G401.6 (cell line): ENCODE data around the gene PNMA8B.
"Not testable (repeated sequence)": the region's sequence is repeated elsewhere in the genome, so short reads cannot be mapped to it uniquely, and the experiment has no call there.

Experiments
- FAIRE-seq: peaks from 2 replicates; lab custom pipeline; 2012; peaks lifted over from hg19 to GRCh38; lab: Jason Lieb, UNC

Gene PNMA8B, protein sequence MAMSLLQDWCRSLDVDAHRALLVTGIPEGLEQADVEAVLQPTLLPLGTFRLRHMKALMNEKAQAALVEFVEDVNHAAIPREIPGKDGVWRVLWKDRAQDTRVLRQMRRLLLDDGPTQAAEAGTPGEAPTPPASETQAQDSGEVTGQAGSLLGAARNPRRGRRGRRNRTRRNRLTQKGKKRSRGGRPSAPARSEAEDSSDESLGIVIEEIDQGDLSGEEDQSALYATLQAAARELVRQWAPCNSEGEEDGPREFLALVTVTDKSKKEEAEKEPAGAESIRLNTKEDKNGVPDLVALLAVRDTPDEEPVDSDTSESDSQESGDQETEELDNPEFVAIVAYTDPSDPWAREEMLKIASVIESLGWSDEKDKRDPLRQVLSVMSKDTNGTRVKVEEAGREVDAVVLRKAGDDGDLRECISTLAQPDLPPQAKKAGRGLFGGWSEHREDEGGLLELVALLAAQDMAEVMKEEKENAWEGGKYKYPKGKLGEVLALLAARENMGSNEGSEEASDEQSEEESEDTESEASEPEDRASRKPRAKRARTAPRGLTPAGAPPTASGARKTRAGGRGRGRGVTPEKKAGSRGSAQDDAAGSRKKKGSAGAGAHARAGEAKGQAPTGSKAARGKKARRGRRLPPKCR

GRCh38 chr19:46495786-46496099, at the start of gene PNMA8B:
Gene PNMA8B, minus strand, starts transcription at chr19:46495867. Its CDS starts 402 bp downstream, at chr19:46495465.
- no peak for FAIRE-seq

DNA sequence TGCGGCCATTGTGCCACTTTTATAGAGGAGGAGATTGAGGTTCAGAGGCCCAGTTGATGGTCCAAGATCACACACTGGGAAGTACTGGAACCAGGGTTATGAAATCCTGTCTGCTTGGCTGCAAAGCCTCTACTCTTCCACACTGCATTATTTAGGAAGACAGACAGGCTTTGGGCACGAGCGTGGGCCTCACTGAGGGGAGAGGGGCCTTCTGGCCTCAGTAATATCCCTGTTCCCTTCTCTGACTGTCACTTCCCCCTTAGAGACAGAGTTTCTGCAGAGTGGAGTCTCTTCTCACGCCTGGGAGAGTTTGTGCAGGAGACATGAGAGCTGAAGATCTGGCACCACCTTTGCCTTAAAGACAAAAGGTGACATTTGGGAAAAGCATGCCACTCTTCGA, 49.0 kb upstream of the PNMA8B start:
- no peak for FAIRE-seq

DNA sequence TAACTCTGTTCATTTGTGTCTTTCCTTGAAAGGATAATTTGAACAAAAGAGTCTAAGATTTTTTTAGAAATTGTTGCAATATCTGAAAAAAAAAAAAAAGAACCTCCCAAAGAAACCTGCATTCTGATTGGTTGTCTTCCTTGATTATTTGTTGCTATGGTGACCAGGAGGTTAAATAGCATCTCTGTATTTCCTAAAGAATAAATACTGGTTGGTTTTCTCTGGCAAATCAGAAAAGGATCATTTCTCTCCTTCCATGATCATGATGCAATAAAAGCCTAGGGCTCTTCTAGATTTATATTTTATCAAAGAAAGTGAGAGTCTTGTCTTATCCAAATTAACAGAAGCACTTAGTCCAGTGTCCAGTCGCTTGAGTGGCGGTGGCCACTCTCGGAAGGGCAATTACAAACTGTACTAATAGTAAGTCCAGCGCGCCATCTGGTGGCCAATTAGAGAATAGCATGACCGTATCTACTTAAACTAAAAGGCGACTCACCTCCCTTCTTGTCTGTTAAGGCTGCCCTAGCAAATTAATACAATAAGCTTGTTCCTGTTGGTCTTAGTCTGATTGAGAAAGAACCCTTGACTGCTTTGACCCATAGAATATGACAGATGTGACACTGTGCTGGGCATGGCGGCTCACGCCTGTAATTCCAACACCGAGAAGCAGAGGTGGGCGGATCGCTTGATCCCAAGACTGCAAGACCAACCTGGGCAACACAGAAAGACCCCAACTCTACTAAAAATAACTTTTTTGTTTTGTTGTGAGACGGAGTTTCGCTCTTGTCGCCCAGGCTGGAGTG, 47.0 kb upstream of the PNMA8B start:
- FAIRE-seq, result peak; percentile 96

DNA sequence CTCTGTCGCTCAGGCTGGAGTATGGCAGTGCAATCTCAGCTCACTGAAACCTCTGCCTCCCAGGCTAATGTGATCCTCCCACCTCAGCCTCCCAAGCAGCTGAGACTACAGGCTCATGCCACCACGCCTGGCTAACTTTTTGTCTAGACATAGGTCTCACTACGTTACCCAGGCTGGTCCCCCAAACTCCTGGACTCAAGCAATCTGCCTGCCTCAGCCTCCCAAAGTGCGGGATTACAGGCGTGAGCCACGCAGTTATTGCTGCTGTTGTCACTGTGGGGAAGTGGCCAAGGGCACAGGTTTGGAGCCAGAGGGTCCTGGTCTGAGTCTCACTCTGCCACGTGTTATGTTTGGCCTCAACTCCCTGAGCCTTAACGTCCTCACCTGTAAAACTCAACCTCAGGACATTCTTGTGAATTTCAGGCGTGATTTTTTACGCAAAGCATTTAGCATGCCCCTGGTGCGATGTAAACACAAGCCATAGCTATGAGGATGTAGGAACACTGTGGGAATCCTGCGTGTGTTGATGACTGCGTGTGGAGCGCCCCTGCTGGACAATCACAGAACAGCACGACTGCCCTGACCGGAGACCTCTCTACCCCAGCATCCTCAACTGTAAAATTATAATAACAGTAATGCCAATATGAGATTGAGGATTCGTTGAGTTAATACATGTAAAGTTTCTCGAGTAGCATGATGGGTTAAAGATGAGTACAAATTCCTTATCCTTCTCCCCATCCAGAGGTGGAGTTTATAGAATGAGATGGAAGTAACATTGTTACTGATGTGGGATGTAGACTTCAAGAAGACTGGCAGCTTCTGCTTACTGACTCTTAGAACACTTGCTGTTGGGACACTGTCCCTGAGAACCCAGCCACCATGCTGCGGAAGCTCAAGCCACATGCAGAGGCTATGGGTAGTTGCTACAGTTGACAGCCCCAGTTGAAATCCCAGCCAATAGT, 41.8 kb upstream of the PNMA8B start:
- no peak for FAIRE-seq

DNA sequence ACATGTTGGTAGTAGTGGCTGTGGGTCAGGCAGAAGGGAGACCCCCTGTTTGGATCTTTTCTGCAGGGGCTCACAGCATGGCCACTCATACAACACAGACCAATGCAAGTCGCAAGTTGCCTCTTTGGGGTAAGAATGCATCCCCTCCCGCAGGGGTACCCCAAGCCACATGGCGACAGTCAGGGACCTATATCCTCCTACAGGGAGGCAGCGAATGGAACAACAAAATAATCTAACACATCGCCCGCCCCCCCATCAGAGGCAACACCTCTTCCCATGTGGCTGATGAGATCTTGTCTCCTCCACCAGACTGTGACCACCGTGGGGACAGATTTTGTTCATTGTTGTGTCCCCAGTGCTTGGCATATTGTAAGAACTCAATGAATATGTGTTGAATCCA, 40.7 kb upstream of the PNMA8B start:
- FAIRE-seq, result no peak

GRCh38 chr19:46533621-46534081, 38.0 kb upstream of the PNMA8B start:
- no peak for FAIRE-seq

- FAIRE-seq, result no peak
Observed at GRCh38 chr19:46533078-46533620, 37.5 kb upstream of the PNMA8B start.

DNA sequence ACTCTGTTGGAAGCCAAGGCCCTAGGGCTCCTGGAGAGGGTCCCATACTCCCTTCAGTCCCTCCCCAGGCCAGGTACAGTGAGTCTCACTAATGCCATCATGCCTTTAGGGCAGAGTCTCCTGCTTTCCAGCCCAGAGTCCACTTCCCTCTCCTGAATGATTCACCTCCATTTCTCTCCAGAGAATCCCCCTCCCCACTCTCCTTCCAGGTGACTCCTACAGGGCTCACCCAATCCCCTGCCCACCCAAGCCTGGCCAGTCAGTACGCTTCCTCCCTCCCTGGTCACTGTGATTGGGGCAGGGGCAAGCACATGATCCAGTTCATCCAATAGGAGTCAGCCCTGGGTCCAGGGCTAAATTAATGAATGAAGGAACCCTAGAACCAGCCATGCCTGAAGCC, 35.0 kb upstream of the PNMA8B start:
- no peak for FAIRE-seq

- peak; percentile 86 for FAIRE-seq
Observed at GRCh38 chr19:46529622-46530451, 34.2 kb upstream of the PNMA8B start.

- FAIRE-seq, result no peak
Observed at GRCh38 chr19:46528601-46529590, 33.2 kb upstream of the PNMA8B start.

- not testable (repeated sequence) for FAIRE-seq
Observed at GRCh38 chr19:46526801-46527200, 31.1 kb upstream of the PNMA8B start.

DNA sequence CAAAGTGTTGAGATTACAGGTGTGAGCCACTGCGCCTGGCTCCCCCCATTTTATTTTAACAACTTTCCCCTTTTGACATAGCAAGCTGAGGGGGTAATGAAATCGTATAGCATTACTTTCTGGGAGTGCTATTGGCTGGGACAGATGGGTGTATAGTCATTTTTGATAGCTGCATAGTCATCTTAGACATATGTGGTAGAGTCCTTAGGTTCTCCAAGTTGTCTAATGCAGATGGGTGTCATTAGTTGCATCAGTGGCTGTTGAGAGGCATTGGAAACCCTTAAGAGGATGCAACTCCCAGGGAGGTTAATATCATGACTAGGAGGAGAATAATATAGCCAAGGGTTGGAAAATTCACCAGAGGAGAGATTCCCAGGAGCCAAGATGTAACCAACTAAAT, 28.6 kb upstream of the PNMA8B start:
- no peak for FAIRE-seq

- FAIRE-seq, result not testable (repeated sequence)
Observed at GRCh38 chr19:46522988-46523387, 27.3 kb upstream of the PNMA8B start.

GRCh38 chr19:46521241-46521868, 25.7 kb upstream of the PNMA8B start:
- no peak for FAIRE-seq

GRCh38 chr19:46520616-46521015, 24.9 kb upstream of the PNMA8B start:
- no peak for FAIRE-seq

DNA sequence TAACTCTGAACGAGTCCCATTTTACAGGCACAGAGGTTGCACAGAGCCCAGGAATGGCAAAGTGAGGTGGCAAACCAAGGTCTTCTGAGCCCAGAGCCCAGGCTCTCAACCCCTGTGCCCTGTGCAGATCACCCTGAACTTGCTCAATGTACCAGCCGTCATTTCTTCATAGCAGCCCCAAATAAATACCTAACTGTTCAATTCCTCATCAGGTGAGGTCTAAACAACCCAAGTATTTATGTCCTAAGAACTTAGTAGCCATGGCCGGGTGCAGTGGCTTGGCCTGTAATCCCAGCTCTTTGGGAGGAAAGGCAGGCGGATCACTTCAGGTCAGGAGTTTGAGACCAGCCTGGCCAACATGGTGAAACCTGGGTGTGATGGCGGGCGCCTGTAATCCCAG, 21.8 kb upstream of the PNMA8B start:
- FAIRE-seq, result no peak

DNA sequence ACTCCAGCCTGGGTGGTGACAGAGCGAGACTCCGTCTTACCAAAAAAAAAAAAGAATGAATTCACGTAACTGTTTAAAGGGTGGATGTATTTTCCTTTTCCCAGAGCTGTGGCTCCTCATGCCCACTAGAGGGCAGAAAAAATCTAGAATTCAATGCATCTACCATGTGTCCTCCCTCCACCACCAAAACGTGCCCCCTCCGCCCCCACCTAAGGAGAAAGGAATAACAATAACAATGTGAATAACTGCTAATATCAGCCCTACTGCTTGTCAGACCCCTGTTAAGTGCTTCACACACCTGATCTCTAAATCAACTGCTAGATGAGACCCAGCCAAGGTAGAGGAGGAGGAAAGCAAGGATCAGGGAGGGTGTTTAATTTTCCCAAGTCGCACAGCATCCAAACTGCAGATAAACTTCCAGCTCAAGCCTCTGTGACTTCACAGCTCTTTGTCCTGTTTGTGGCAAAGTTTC, 20.2 kb upstream of the PNMA8B start:
- FAIRE-seq, result peak; percentile 34

DNA sequence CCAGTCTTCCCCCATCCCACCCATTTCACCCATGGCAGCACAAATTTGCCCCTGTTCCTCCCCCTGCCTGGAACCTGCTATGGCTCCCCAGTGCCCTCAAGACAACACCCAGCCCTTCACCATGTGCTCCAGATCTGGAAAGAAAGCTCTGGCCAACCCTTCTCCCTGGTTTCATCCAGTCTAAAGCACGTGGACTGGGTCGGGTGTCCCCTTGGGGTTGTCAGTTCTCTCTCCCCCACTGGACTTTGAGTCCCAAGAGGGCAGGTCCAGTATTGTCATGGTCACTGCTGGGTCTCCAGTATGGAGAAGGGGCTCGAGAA, 19.6 kb upstream of the PNMA8B start:
- no peak for FAIRE-seq
